ENCODE data around the gene CACNG5.

DNA sequence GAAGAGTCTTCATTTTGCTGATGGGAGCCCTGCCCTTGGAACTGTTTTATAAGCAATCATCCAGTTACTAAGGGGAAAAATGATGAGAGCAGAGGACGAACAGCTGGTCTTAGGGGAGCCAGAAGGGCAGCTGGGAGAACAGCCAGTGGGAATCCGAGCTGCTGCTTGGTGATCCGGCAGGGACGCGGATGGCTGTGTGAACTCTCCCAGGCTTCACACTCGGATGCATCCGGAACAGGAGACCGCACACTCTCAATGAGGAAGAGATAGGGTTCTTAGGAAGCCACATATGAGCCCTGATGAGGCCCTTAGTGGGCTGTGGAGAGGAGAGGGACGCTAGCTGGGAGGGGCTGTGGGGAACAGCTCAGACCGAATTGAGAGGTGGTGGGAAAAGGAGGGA lies 5.0 kb upstream of the CACNG5 start:
- TF ChIP-seq, protein P1, sequence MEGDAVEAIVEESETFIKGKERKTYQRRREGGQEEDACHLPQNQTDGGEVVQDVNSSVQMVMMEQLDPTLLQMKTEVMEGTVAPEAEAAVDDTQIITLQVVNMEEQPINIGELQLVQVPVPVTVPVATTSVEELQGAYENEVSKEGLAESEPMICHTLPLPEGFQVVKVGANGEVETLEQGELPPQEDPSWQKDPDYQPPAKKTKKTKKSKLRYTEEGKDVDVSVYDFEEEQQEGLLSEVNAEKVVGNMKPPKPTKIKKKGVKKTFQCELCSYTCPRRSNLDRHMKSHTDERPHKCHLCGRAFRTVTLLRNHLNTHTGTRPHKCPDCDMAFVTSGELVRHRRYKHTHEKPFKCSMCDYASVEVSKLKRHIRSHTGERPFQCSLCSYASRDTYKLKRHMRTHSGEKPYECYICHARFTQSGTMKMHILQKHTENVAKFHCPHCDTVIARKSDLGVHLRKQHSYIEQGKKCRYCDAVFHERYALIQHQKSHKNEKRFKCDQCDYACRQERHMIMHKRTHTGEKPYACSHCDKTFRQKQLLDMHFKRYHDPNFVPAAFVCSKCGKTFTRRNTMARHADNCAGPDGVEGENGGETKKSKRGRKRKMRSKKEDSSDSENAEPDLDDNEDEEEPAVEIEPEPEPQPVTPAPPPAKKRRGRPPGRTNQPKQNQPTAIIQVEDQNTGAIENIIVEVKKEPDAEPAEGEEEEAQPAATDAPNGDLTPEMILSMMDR (conservative IDR thresholded peaks at IDR 0.05), result no peak
- no peak for TF ChIP-seq ZFX (IDR thresholded peaks at IDR 0.05)

Data from C4-2B (cell line).